ENCODE measurements around the gene NWD2.
A peak's percentile ranks its signal among the peaks of the same experiment; 100 is the strongest.

Gene NWD2

GRCh38 chr4:37443137-37443536, 198.6 kb downstream of the NWD2 start:
- DNase-seq = no peak

GRCh38 chr4:37445023-37445422, 200.5 kb downstream of the NWD2 start:
- DNase-seq = no peak

GRCh38 chr4:37446016-37446415, 201.5 kb downstream of the NWD2 start:
- no peak for DNase-seq

GRCh38 chr4:37447886-37448285, 203.3 kb downstream of the NWD2 start:
- DNase-seq = no peak

- DNase-seq = no peak
Observed at GRCh38 chr4:37450309-37450708, 205.8 kb downstream of the NWD2 start.

- no peak for DNase-seq
Observed at GRCh38 chr4:37450911-37451310, 206.4 kb downstream of the NWD2 start.

- DNase-seq = no peak
Observed at GRCh38 chr4:37451656-37452055, 207.1 kb downstream of the NWD2 start.

- peak; percentile 59 for DNase-seq
Observed at GRCh38 chr4:37452952-37453280, 208.4 kb downstream of the NWD2 start.

- DNase-seq = no peak
Observed at GRCh38 chr4:37453281-37453998, 208.9 kb downstream of the NWD2 start.

GRCh38 chr4:37453999-37454800, 209.7 kb downstream of the NWD2 start:
- no peak for DNase-seq

GRCh38 chr4:37455301-37456131, 211.0 kb downstream of the NWD2 start:
- no peak for DNase-seq

- DNase-seq = no peak
Observed at GRCh38 chr4:37461801-37462200, 217.3 kb downstream of the NWD2 start.

- no peak for DNase-seq
Observed at GRCh38 chr4:37463033-37463856, 218.7 kb downstream of the NWD2 start.

- no peak for DNase-seq
Observed at GRCh38 chr4:37464373-37465128, 220.0 kb downstream of the NWD2 start.

- no peak for DNase-seq
Observed at GRCh38 chr4:37465296-37465695, 220.8 kb downstream of the NWD2 start.

- no peak for DNase-seq
Observed at GRCh38 chr4:37465845-37466244, 221.3 kb downstream of the NWD2 start.

GRCh38 chr4:37467223-37467622, 222.7 kb downstream of the NWD2 start:
- DNase-seq = no peak

- DNase-seq = no peak
Observed at GRCh38 chr4:37467824-37468223, 223.3 kb downstream of the NWD2 start.

GRCh38 chr4:37469286-37469685, 224.7 kb downstream of the NWD2 start:
- DNase-seq = no peak

- no peak for DNase-seq
Observed at GRCh38 chr4:37470245-37470644, 225.7 kb downstream of the NWD2 start.

- DNase-seq = no peak
Observed at GRCh38 chr4:37471093-37471492, 226.6 kb downstream of the NWD2 start.

GRCh38 chr4:37471971-37472370, 227.4 kb downstream of the NWD2 start:
- no peak for DNase-seq

All from NCI-H1694 treated with DMSO at 0.1 percent for 48 hours (cell line).